GM19193 (cell line): ENCODE results near the gene FBXL5.

Source experiments
- POLR2A ChIP-seq: IDR thresholded peaks from 4 replicates; pipeline ENCODE4 v1.6.1; 2011; ENCODE audit not compliant: insufficient read depth, insufficient read length; ENCODE audit errors: extremely low read depth

Gene FBXL5

GRCh38 chr4:15665753-15666365, 10.7 kb upstream of the FBXL5 start:
- no peak for TF ChIP-seq POLR2A

GRCh38 chr4:15659768-15660570, 4.8 kb upstream of the FBXL5 start:
- TF ChIP-seq POLR2A, result no peak

GRCh38 chr4:15658781-15659180, 3.6 kb upstream of the FBXL5 start:
- no peak for TF ChIP-seq POLR2A

GRCh38 chr4:15658136-15658770, 3.1 kb upstream of the FBXL5 start:
- no peak for TF ChIP-seq POLR2A

- TF ChIP-seq POLR2A, result no peak
Measured at GRCh38 chr4:15657366-15657765, 2.2 kb upstream of the FBXL5 start.

- no peak for TF ChIP-seq POLR2A
Measured at GRCh38 chr4:15656038-15656470, 897 bp upstream of the FBXL5 start.

GRCh38 chr4:15654593-15655222, 449 bp downstream of the FBXL5 start:
- no peak for TF ChIP-seq POLR2A

GRCh38 chr4:15653864-15654592, 1.1 kb downstream of the FBXL5 start:
- no peak for TF ChIP-seq POLR2A

- TF ChIP-seq POLR2A, result no peak
Measured at GRCh38 chr4:15653420-15653819, 1.7 kb downstream of the FBXL5 start.

- no peak for TF ChIP-seq POLR2A
Measured at GRCh38 chr4:15652841-15653240, 2.3 kb downstream of the FBXL5 start.

- TF ChIP-seq POLR2A, result no peak
Measured at GRCh38 chr4:15652191-15652590, 3.0 kb downstream of the FBXL5 start.

- TF ChIP-seq POLR2A, result no peak
Measured at GRCh38 chr4:15651676-15652075, 3.5 kb downstream of the FBXL5 start.

- TF ChIP-seq POLR2A, result no peak
Measured at GRCh38 chr4:15649914-15650545, 5.1 kb downstream of the FBXL5 start.

- no peak for TF ChIP-seq POLR2A
Measured at GRCh38 chr4:15648600-15648999, 6.6 kb downstream of the FBXL5 start.

- no peak for TF ChIP-seq POLR2A
Measured at GRCh38 chr4:15638418-15638817, 16.7 kb downstream of the FBXL5 start.

- TF ChIP-seq POLR2A, result no peak
Measured at GRCh38 chr4:15636818-15637217, 18.3 kb downstream of the FBXL5 start.
